ENCODE data around the gene MX2.

MX2 gene

GRCh38 chr21:41428311-41428710 lies 66.5 kb downstream of the MX2 start:
- ChIA-PET POLR2A (no interaction called here), CTCF (no interaction called here)
- Histone ChIP-seq H3K4me3 (ENCODE audit: low read depth, low read length) (no peak overlapping the region), H3K36me3 (ENCODE audit: control insufficient read depth in 2 of 2, insufficient read depth in 1 of 2, low read length in 2 of 2) (no peaks in the 10 kb centered on the region), H3K27ac (ENCODE audit: extremely low read depth, low read depth, low read length) (no peak overlapping the region), H3K4me1 (ENCODE audit: control insufficient read depth, insufficient read depth, low read length) (no peaks in the 10 kb centered on the region), H3K9me3 (ENCODE audit: control insufficient read depth, insufficient read depth, low read depth, low read length) (no peaks in the 10 kb centered on the region)
- TF ChIP-seq ZNF561 (tag by site-specific recombination; IDR thresholded peaks at IDR 0.05; ENCODE audit: borderline replicate concordance) (no peak), ZNF670 (tag by site-specific recombination; IDR thresholded peaks at IDR 0.05; ENCODE audit: low read depth) (no peak), ZNF354C (tag by site-specific recombination; IDR thresholded peaks at IDR 0.05; ENCODE audit: borderline replicate concordance, low read depth) (no peak), ZSCAN4 (tag by site-specific recombination; IDR thresholded peaks at IDR 0.05) (no peak), ZNF302 (tag by site-specific recombination; IDR thresholded peaks at IDR 0.05; ENCODE audit: low read depth) (no peak), INSM2 (tag by site-specific recombination; IDR thresholded peaks at IDR 0.05) (no peak)

GRCh38 chr21:41428847-41429246 lies 67.0 kb downstream of the MX2 start:
- H3K9me3 ChIP-seq (ENCODE audit: control insufficient read depth, insufficient read depth, low read depth, low read length): no peaks in the 10 kb centered on the region
- no peak overlapping the region for H3K4me3 ChIP-seq (ENCODE audit: low read depth, low read length)
- no peak for TF ChIP-seq ZNF658 (tag by site-specific recombination; IDR thresholded peaks at IDR 0.05)
- TF ChIP-seq ZNF776 (tag by site-specific recombination; IDR thresholded peaks at IDR 0.05; ENCODE audit: borderline replicate concordance): no peak
- no peak for TF ChIP-seq ZNF792 (tag by site-specific recombination; IDR thresholded peaks at IDR 0.05)
- TF ChIP-seq GFI1B (tag by site-specific recombination; IDR thresholded peaks at IDR 0.05): no peak
- TF ChIP-seq GLIS1 (tag by site-specific recombination; IDR thresholded peaks at IDR 0.05): no peak
- no peak for TF ChIP-seq ZNF184 (tag by site-specific recombination; IDR thresholded peaks at IDR 0.05)
- no peak for TF ChIP-seq ZNF621 (tag by site-specific recombination; IDR thresholded peaks at IDR 0.05)
- no peak for TF ChIP-seq ZNF571 (tag by site-specific recombination; IDR thresholded peaks at IDR 0.05)
- TF ChIP-seq ZSCAN16 (tag by site-specific recombination; IDR thresholded peaks at IDR 0.05): no peak
- no peak for TF ChIP-seq ZBTB20 (tag by site-specific recombination; IDR thresholded peaks at IDR 0.05)
- no peak for TF ChIP-seq BCL6B (tag by site-specific recombination; IDR thresholded peaks at IDR 0.05)
- TF ChIP-seq ZNF350 (tag by site-specific recombination; IDR thresholded peaks at IDR 0.05): no peak
- no peak for TF ChIP-seq ZNF561 (tag by site-specific recombination; IDR thresholded peaks at IDR 0.05; ENCODE audit: borderline replicate concordance)
- no peak for TF ChIP-seq KLF7 (tag by site-specific recombination; IDR thresholded peaks at IDR 0.05; ENCODE audit: borderline replicate concordance)
- TF ChIP-seq PRDM2 (tag by site-specific recombination; IDR thresholded peaks at IDR 0.05; ENCODE audit: borderline replicate concordance): no peak
- no peak for TF ChIP-seq ZNF530 (tag by site-specific recombination; IDR thresholded peaks at IDR 0.05; ENCODE audit: low read depth)
- no peak for TF ChIP-seq ZNF426 (tag by site-specific recombination; IDR thresholded peaks at IDR 0.05)
- CTCF ChIA-PET: no interaction called here
- no peak overlapping the region for H3K27ac ChIP-seq (ENCODE audit: extremely low read depth, low read depth, low read length)
- no peaks in the 10 kb centered on the region for H3K36me3 ChIP-seq (ENCODE audit: control insufficient read depth in 2 of 2, insufficient read depth in 1 of 2, low read length in 2 of 2)
- POLR2A ChIA-PET: no interaction called here
- no peaks in the 10 kb centered on the region for H3K4me1 ChIP-seq (ENCODE audit: control insufficient read depth, insufficient read depth, low read length)
